Hematopoietic multipotent progenitor cell treated with erythropoietin and hydrocortisone succinate and interleukin-3 and kit ligand, for 8 days (in vitro differentiated cells): Measurements from ENCODE around the gene CCDC51.
A peak's percentile ranks its signal among the peaks of the same experiment; 100 is the strongest.
"Not testable (repeated sequence)": the region's sequence is repeated elsewhere in the genome, so short reads cannot be mapped to it uniquely, and the experiment has no call there.

Experiments used
- DNase-seq: peaks from one replicate; pipeline ENCODE4 v3.0.0-alpha.2; 2015

CCDC51 gene

GRCh38 chr3:48465531-48466378 lies 25.8 kb upstream of the CCDC51 start:
- peak; percentile 95 for DNase-seq

- DNase-seq: no peak
These were observed 25.3 kb upstream of the CCDC51 start for GRCh38 chr3:48465237-48465530.

GRCh38 chr3:48464713-48465221 lies 24.8 kb upstream of the CCDC51 start:
- no peak for DNase-seq

GRCh38 chr3:48463703-48464102 lies 23.8 kb upstream of the CCDC51 start:
- DNase-seq: no peak

GRCh38 chr3:48461767-48462166 lies 21.8 kb upstream of the CCDC51 start:
- not testable (repeated sequence) for DNase-seq

- no peak for DNase-seq
These were observed 20.6 kb upstream of the CCDC51 start for GRCh38 chr3:48460517-48460902.

GRCh38 chr3:48459773-48460516 lies 20.0 kb upstream of the CCDC51 start:
- no peak for DNase-seq

GRCh38 chr3:48459331-48459730 lies 19.4 kb upstream of the CCDC51 start:
- no peak for DNase-seq

- DNase-seq: no peak
These were observed 16.5 kb upstream of the CCDC51 start for GRCh38 chr3:48456456-48456855.

GRCh38 chr3:48451270-48451669 lies 11.4 kb upstream of the CCDC51 start:
- DNase-seq: no peak

- peak; percentile 88 for DNase-seq
These were observed 6.7 kb upstream of the CCDC51 start, which contains the start of gene ATRIP for GRCh38 chr3:48446425-48447193. Gene ATRIP, plus strand, starts transcription at chr3:48446737. Its CDS starts 109 bp downstream, at chr3:48446846.

- peak; percentile 14 for DNase-seq
These were observed 6.1 kb upstream of the CCDC51 start for GRCh38 chr3:48446043-48446424.

- no peak for DNase-seq
These were observed 5.5 kb upstream of the CCDC51 start for GRCh38 chr3:48445277-48445882.

GRCh38 chr3:48441940-48442339 lies 2.0 kb upstream of the CCDC51 start:
- no peak for DNase-seq

GRCh38 chr3:48440590-48440958 lies 655 bp upstream of the CCDC51 start:
- peak; percentile 32 for DNase-seq

GRCh38 chr3:48437812-48438211 lies 2.1 kb downstream of the CCDC51 start:
- no peak for DNase-seq

GRCh38 chr3:48436855-48437254 lies 3.1 kb downstream of the CCDC51 start:
- no peak for DNase-seq

- no peak for DNase-seq
These were observed 3.5 kb downstream of the CCDC51 start for GRCh38 chr3:48436477-48436787.

GRCh38 chr3:48435774-48436476 lies 4.0 kb downstream of the CCDC51 start:
- DNase-seq: peak; percentile 89

GRCh38 chr3:48435223-48435595 lies 4.7 kb downstream of the CCDC51 start:
- no peak for DNase-seq

GRCh38 chr3:48434591-48435222 lies 5.2 kb downstream of the CCDC51 start:
- peak; percentile 50 for DNase-seq
